HG03378 (cell line): Measurements from ENCODE around the gene CELSR1.

ENCODE experiments used
- ATAC-seq: cut with Tn5 transposase; IDR thresholded peaks from one replicate; pipeline ENCODE4 v1.9.1; 2021; ENCODE audit warnings: mild to moderate bottlenecking, moderate library complexity; ENCODE audit not compliant: unreplicated experiment

The CELSR1 gene

DNA sequence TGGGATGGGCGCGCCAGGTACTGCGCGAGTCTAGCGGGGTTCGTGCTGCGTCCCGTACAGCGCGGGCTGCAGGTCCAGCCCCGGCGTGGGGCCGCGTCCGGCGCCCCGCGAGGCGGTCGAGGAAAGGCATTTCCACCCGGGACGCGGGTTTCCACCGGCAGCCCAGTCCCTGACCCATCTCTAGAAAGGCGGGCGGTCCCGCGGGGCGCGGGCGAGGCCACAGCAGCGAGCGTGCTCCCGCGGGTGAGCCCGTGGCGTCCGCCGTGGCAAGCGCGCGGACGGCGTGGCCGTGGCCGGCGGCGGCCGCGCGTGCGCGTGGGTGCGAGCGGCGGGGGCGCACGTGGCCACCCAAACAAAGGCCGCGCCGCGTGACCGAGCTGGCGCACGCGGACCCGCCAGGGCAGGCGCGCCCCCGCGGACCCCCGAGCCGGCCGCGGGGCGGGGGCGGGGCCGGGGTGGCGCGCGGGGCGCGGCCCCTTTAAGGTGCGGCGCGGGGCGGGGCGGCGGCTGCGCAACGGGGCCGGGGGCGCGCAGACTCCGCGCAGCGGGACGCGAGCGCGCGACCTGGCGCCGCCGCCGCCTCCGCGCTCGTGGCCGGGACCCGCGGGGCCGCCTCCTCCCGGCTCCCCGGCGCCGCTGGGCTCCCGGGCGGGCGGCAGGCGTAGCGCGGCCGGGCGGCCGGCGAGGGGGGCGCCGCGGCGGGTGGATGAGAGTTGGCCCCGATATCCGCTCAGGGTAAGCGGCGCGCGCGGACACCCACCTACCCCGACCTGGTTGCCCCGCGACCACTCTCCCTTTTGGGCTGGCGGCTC, 39.3 kb upstream of the CELSR1 start:
- no peak for ATAC-seq

DNA sequence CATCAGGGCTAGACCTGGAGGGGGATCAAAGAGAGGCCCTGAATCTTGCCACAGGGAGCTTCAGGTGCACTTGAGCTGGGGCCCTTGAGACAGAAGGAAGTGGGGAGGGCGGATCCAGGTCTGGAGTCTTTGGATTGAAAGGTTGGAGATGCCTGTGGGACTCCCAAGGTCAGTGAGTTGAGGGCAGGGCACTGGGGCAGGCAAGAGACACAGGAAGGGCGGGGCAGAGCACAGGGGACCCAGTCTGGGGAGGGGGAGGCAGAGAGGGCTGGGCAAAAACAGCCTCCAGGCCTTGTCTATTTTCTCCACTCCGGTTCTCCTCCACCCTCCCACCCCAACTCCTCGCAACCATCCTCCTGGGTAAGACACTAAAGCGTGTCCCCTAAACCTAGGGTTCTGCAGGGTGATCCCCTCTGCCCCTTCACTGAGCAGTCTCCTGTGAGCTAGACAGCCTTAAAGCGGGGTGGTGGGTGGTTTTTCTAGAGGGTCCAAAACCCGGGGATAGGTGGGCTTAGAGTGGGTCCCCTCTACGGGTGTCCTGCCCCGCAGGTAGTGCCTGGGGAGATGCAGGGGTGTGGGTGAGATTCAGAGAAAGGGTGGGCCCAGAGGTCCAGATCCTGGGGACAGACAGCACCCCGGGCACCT, 38.6 kb upstream of the CELSR1 start:
- no peak for ATAC-seq

DNA sequence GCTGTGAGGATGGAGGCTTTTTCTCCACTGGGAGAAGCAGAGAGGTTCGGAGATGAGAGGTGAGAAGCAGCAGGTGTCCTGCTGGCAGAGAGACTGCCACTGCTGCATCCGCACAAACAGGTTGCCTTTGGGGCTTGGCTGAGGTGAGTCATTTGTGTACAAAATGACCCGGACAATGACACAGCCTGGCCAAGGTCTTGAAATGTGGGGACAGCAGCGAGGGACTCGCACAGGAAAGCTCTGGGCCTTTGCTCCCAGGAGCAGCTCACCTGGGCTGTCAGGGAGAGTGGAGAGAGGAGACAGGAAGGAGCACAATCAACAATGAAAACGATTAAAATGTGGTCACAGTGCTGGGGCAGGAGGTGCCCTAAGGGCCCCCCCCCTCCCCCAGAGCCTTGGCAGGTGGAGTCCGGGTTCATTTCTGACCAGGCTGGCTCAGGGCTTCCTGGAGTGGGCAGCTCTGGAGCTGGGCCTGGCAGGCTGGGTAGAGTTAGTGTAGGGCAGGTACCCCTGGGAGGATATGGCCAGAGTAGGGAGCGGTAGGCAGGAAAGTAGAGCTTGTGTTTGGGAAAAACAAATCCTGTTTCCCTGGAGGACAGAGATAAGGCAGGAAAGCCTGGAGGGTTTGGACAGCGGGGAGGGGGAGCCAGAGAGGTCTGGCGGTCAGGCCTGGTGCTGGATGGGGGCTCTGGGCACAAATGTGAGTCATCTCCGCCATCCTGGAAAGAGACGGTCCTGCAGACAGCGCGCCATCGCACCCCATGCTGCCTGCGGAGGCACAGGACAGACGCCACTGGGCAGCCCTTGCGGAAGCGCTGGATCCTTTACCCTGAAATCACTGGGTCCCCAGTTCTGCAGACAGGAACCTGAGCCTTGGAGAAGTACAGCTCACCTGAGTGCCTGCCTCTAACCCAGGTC, 37.8 kb upstream of the CELSR1 start:
- ATAC-seq: no peak

DNA sequence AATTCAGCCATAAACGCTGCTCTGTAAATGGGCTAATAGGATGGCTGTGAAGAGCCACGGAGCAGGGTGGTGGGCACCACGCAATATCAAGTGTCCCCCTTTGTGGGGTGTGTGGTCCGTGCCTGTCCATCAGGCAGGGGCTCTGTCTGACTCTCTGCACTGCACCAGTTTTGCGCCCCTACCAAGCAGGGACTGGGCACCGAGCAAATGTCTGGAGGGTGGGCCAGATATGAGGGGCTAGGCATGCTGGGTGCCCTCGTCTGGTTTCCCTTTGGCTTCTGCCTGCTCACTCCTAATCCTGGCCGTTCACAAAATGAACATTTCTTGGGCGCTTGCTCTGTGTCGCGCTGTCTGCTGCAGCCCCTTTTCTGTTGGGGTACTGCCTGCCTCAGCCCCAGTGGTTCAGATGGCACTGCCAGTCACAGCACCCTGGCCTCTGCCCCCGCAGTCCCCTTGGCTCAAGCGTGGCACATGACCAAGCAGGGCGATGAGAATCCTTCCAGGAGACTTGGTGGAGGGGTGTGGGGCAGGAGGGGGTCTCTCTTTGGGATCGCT, 37.1 kb upstream of the CELSR1 start:
- ATAC-seq: no peak

DNA sequence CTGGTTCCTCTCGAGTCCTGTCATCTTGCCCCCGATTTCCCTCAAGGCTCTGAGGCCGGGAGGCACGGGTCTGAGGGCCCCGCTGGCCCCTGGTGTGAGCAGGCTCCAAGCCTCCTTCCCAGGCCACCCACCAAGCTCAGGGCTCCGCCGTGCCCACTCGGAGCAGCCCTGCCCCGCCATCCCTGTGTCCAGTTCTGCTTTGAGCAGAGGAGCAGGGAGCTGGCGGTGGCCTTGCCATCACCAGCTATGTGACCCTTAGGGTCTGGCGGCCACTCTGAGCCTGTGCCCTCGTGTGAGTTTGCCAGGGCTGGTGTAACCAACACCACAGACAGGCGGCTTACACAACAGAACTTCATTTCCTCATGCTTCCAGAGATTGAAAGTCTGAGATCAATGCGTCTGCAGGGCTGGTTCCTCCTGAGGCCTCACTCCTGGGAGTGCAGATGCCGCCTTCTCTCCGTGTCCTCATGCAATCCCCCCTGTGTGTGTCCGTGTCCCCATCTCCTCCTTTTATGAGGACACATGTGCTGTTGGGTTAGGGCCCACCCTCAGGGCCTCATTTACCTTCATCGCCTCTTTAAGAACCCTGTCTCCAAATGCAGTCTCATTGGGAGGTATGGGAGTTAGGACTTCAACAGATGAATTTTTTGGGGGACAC, 36.5 kb upstream of the CELSR1 start:
- ATAC-seq: no peak

DNA sequence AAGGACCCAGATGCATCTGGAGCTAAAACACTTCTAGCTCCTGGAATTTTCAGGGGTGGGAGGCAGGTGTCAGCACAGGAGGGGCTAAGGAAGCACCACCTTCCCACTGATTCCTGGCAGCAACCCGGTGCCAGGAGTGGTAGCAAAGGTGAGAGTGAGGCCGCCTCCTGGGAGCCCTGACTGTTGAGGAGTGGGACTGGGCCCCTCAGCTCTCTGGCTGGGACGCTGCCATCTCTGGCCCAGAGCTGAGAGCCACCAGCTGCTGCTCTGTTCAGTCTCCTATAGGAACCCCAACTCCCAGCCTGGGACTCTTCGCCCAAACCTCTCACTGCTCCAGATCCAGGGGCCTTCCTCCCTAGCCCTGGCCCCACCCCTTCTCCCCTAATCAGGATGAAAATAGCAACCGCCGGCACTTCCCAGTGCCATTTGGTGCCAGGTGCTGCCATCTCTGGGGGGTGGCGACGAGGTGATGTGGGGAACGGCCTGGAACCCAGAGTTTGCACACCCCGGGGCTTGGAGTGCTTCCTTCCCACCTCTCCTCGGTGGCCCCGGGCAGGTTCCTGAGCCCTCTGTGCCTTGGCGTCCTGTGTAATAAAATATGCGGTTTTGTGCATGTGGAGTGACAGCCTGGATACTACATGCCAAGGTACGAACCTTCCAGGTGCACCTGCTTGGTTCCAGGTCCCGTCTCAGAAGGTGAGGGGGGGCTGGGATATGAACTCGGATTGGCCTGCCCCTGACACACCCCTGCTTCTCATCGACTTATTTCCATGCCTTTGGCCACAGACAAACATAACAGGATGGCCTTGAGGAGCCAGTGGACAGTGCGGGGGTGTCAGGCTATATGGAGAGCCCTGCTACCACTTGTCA, 35.7 kb upstream of the CELSR1 start:
- ATAC-seq: no peak

DNA sequence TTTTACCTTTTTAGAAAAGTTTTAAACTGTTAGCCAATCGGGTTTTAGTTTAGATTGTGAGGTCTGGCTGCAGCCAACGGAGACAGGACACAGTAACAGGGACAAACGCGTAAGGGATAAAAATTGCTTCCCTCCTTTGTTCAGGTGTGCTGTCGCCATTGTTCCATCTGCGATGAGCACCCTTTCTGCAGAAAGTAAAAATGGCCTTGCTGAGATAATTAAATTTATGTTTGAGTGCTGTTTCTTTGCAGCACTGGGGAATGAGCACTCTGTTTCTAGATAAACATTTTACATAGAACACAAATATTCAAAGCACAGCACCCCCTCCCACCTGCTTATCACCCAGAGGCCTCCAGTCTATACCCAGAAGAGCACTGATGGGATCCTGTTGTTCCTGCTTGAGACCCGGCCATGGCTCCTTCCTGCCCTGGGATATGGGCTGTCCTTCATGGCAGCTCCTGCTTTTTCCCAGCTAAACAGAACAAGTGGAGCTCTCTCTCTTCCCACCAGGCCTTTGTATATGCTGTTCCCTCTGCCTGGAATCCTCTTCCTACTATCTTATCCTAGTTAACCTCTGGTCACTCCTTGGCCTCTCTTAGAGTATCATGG, 34.3 kb upstream of the CELSR1 start:
- ATAC-seq: no peak

DNA sequence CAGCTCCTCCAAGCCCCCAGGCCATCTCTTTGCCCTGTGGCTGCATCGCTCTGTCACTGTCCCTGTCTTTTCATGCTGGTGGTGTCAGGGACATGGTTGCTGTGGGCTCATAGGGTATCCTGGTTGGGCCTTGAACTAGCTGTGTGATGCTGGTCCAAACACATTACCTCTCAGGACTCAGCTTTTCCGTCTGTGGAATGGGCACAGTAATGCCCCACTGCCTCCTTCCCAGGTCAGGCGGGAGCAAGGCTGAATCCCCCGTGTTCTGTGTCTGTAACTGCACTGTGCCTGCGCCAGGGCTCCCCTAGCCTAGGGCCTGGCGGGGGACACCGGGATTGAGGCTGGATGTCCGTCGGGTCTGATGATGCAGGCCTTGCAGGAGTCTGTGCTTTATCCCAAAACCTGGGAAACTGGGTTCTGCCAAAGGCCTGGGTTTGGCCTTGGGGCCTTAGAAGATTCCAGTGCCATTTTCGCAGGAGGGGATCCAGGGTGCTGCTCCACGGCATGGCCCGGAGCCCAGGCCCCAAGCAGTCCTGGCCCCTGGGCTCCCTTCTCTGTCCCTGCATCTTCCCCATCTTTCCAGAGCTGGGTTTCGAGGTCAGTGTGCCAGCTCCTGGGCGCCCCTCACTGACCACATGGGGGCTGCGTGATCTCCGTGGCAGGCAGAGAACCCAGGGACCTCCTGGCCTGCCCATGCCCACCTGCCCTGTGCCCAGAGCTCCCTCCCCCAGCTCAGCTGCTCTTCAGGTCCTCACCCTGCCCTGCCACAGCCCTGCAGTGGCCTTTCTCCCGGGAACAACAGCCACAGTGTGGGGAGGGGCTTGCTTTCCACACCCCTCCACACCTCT, 32.7 kb upstream of the CELSR1 start:
- ATAC-seq: no peak

DNA sequence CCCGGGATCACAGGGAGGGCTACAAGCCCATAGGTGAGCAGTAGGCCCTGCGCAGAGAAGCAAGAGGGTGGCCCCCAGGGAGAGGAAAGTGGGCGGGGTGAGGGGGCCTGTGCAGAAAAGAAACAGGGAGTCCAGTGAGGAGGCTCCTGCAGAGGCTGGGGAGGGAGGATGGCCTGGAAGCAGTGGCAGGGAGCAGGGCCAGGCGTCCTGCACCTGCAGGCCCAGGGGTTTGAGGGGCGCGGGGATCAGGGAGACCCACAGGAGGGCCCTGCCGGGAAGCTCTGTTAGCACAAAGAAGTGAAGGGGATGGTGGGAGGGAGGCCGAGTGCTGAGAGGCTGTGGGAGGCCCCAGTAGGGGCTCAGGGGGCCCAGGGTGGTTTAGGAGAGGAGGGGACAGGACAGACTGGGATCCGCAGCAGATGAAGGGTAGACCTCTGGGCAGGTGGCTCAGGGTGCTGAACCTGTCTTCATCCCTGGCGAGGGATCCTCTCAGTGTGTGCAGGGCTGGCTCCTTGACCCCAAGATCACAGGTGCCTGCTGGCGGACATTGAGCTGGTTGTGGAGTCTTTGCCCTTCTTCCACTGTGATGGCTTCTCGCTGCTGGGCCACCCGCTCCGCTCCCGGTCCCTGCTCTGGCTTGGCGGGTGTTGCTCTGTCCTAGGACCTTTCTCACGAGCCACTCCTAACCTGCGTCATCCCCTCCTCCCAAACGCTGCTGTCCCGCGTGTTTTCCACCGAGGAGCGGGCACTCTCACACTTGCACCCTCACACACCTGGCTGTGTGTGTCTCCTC, 31.8 kb upstream of the CELSR1 start:
- no peak for ATAC-seq

DNA sequence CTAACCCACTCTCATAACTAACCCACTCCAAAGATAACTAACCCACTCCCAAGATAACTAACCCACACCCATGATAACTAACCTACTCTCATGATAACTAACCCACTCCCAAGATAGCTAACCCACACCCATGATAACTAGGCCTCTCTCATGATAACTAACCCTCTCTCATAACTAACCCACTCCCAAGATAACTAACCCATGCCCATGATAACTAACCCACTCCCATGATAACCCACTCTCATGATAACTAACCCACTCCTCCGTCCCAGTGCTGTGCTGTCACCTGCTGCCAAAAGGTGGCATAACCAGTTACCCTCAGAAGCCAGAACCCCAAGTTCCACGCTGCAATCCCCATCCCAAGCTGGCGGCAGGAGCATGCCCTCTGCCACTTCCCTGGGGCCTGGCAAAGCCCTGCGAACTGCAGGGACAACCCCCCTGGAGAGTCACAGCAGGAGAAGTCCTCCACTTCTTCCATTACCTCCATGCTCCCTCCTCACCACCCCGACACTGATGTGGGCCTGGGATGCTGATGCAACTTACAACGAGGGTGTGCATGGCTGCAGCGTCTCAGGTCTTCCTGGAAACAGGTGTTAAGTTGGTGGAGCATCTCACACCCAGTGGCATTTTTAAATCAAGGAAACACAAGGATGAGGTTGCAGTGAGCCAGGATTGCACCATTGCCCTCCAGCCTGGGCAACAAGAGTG, 30.8 kb upstream of the CELSR1 start:
- ATAC-seq: no peak

DNA sequence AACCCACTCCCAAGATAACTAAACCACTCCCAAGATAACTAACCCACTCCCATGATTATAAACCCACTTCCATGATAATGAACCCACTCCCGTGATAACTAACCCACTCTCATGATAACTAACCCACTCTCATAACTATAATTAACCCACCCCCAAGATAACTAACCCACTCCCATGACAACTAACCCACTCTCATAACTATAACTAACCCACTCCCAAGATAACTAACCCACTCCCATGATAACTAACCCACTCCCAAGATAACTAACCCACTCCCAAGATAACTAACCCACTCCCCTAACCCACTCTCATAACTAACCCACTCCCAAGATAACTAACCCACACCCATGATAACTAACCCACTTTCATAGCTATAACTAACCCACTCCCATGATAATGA, 30.1 kb upstream of the CELSR1 start:
- no peak for ATAC-seq

DNA sequence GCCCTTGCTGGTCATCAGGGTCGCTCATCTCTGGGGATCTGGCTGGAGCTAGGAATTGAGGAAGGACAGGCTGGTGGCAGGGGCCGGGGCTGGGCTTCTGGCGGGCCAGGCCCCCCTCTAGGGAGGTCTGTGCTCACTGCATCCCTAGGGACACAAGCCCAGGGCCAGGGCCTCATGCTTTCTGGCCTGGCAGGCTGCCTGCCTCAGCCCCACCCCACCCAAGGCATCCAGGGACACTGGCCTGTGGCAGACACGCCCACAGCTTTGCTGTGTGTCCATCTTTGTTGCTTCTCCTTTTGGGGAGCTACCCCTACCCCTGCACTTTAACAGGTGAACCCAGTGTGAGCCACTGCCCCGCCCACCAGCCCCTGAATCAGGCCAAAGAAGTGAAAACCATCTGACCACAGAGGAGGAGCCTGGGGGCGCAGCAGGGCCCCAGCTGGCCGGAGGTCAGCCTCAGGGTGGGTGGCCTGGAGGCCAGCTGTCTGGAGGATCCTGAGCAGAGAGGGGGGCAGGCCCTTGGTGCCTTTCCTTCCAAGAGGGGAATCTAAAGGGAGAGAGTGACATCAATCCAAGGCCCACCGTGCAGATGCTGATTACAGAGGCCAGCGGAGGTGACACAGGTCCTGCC, 26.8 kb upstream of the CELSR1 start:
- no peak for ATAC-seq

DNA sequence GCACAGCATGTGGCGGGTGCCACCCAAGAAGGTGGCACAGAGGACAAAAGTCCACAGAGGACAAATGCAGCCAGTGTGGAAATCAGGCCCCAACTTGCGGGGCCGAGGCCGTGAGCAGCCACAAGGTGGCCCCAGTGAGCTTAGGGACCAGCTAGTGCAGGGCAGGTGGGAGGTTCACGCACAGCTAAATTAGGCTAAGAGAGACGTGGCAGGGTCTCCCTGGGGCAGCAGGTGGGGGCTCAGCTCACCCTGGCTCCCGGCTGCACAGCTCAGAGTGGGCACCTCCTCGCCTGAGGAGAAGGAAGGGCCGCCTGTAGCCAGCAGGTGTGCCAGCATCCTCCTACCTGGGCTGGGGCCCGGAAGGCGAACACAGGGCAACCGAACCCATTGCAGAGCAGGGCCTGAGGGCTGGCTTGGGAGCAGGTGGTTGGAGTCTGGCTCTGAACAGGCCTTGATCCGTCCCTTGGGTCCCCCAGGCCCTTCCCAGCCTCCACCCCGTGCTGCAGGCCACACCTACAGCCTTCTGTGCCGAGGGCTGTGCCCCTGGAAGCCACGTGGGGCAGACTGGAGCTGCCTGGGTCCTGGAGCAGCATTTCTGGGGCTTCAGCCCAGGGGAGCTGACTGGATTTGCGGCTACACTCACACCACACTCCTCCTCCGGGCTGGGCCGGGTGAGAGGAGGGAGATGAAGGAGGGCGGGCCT, 26.1 kb upstream of the CELSR1 start:
- ATAC-seq: no peak

DNA sequence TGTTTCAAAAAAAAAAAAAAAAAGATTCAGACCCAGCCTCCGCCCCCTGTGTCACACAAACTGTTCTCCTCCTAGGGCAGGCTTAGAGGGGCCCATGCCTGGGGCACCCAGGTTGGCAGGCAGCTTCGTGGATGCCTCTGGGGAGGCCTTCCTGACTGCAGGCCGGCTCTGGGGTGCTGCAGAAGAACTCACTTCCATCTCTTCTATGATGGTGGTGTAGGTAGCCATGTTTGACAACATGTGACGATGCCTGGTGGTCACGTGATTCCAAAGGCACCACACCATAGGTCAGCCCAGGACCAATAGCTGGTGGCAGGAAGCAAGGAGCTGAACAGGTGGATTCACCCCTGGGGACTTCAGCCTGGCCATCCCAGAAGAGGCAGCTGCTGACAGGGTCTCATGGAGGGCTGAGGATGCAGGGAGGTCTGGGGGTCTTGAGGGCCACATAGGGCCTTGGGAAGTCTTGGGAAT, 24.1 kb upstream of the CELSR1 start:
- no peak for ATAC-seq

DNA sequence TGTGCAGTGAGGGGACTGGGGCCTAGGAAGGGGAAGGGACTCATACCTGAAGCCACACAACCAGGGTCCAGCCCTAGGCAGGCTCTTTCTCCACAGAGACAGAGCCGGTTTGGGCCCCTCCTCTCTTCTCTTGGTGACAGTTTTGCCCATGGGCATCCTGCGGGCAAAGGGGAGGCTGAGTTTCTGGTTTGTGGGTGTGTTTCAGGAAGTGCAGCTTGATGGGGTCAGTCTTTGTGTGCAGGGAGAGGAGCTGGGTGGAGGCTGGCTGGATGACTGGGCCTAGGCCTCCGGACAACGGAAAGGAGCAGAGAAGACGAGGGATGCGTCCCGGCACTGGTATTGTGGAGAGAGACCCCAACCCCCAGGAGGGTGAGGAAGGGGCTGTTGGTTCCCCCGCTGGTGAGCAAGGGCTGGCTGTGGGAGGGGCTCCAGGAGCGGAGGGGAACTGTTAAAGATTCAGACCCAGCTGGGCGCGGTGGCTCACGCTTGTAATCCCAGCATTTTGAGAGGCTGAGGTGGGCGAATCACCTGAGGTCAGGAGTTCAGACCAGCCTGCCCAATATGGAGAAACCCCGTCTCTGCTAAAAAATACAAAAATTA, 23.4 kb upstream of the CELSR1 start:
- no peak for ATAC-seq
